ENCODE measurements around the gene LSS. TPM values are rescaled to one million over a fixed set of nuclear protein-coding genes. Genes with fewer than 3 reads are reported as not detected.
"Not testable (repeated sequence)": the region's sequence is repeated elsewhere in the genome, so short reads cannot be mapped to it uniquely, and the experiment has no call there.

Gene LSS
- total RNA-seq, 1 donor from 2014 or later = 19.7 TPM

- peaks cover 78% of the 10 kb centered on the region for H3K36me3 Mint-ChIP-seq (ENCODE audit: low read depth)
- H3K4me3 Mint-ChIP-seq = no peak overlapping the region
- H3K27ac Mint-ChIP-seq = peak overlapping the region; percentile 38
- H3K9me3 Mint-ChIP-seq = peaks cover 8% of the 10 kb centered on the region
- H3K27me3 Mint-ChIP-seq = no peaks in the 10 kb centered on the region
- H3K4me1 Mint-ChIP-seq = peaks cover 40% of the 10 kb centered on the region
- DNase-seq = no peak
- intact Hi-C loops (cut with micrococcal nuclease) = no loop called here
Observed at GRCh38 chr21:46234436-46234950, 5.9 kb upstream of the LSS start.

DNA sequence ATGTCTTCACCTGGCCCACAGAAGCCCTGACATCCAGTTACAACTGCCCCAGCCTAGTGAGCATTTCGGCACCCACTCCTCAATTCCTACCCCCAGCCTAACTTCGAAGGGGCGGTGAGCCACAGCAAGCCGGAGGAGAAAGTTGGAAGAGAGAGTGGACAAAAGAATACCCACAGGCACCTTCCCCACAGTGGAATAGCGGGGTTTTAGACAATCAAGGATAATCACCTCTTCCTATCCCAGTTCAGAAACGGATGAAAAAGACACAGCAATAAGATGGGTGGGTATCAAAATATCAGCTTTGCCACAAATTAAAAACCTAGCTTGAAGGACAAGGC lies 1.3 kb upstream of the LSS start:
- Mint-ChIP-seq H3K27ac (peak overlapping the region; percentile 80), H3K4me1 (peaks cover 65% of the 10 kb centered on the region), H3K4me3 (peak overlapping the region; percentile 94), H3K36me3 (ENCODE audit: low read depth) (peaks cover 53% of the 10 kb centered on the region), H3K27me3 (no peaks in the 10 kb centered on the region), H3K9me3 (peaks cover 8% of the 10 kb centered on the region)
- intact Hi-C loops (cut with micrococcal nuclease) = loop anchor here (2.0 to 5.0 kb wide), 3 partner anchors 23 to 258 kb away; no protein-coding TSS in a partner anchor
- no peak for DNase-seq

- Mint-ChIP-seq H3K27me3 (no peaks in the 10 kb centered on the region), H3K4me1 (peaks cover 60% of the 10 kb centered on the region), H3K9me3 (peaks cover 8% of the 10 kb centered on the region), H3K36me3 (ENCODE audit: low read depth) (peaks cover 47% of the 10 kb centered on the region), H3K4me3 (peak overlapping the region; percentile 94), H3K27ac (peak overlapping the region; percentile 100)
- intact Hi-C loops (cut with micrococcal nuclease) = loop anchor here (2.0 to 5.0 kb wide), 3 partner anchors 23 to 257 kb away; no protein-coding TSS in a partner anchor
- no peak for DNase-seq
Observed at GRCh38 chr21:46229133-46229922, 754 bp upstream of the LSS start.

DNA sequence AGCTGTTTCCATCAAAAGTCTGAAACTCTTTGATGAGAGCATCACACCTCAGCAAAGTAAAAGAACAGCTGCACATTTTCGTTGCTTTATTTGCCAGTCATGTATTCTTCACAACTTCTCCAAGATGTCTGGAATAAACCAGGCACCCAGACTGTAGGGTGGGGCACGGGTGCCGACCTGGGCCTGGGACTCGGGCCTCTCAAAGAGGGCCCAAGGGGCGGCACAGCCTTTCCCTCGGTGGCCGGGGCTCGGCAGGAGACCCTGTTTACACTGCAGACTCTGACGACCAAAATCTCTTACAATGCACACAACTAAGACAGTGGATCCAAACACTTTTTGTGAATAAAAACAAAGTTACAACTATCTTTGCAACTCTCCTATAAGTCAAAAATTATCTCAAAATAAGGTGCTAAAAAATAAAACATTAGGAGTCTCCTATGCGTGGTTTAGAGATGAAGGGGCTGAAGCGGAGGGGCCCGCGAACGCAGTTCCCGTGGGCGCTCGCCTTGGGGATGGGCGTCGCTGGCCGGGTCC lies 696 bp downstream of the LSS start:
- H3K36me3 Mint-ChIP-seq (ENCODE audit: low read depth) = peaks cover 35% of the 10 kb centered on the region
- peak overlapping the region; percentile 94 for H3K4me3 Mint-ChIP-seq
- DNase-seq = peak; percentile 69
- H3K27me3 Mint-ChIP-seq = no peaks in the 10 kb centered on the region
- H3K27ac Mint-ChIP-seq = peak overlapping the region; percentile 56
- intact Hi-C loops (cut with micrococcal nuclease) = loop anchor here (1.0 to 5.0 kb wide), 4 partner anchors 25 to 256 kb away; partner anchors contain the start of gene PCNT
- H3K9me3 Mint-ChIP-seq = peaks cover 8% of the 10 kb centered on the region
- H3K4me1 Mint-ChIP-seq = peaks cover 50% of the 10 kb centered on the region

DNA sequence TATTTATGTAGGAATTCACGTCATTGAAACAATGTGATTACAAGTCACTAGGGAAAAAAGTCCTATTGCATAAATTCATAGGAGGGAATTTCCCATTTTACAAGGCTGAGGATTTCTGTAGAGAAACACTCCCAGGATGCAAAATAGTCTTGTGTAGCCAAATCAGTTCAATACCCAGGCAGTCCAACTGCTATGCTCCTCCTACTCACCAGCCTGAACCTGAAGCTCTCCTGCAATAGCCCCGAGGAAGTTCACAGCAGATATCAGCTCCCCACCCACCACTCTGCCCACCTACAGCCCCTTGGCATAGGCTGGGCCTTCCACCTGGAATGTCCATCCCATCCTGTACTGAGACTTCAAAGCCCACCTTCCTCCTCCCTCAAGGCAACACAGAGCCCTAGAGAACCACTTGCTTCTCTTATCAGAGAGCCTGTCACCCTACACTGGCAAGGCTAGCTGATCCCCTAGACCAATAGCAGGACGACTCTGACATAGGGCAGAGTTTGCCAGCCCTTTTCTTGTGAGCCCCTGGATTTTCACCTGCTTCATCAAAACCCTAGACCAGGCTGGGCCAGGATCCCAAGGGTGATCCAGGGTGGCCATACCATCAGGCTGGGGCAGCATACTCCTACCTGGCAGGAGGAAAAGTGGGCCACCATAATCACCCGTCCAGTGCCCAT lies 1.5 kb downstream of the LSS start:
- intact Hi-C loops (cut with micrococcal nuclease) = loop anchor here (5.0 kb wide), 2 partner anchors 85 to 255 kb away; no protein-coding TSS in a partner anchor
- Mint-ChIP-seq H3K27me3 (no peaks in the 10 kb centered on the region), H3K27ac (peak overlapping the region; percentile 56), H3K4me3 (peak overlapping the region; percentile 94), H3K9me3 (peaks cover 8% of the 10 kb centered on the region), H3K36me3 (ENCODE audit: low read depth) (peaks cover 29% of the 10 kb centered on the region), H3K4me1 (peaks cover 50% of the 10 kb centered on the region)
- peak; percentile 64 for DNase-seq

DNA sequence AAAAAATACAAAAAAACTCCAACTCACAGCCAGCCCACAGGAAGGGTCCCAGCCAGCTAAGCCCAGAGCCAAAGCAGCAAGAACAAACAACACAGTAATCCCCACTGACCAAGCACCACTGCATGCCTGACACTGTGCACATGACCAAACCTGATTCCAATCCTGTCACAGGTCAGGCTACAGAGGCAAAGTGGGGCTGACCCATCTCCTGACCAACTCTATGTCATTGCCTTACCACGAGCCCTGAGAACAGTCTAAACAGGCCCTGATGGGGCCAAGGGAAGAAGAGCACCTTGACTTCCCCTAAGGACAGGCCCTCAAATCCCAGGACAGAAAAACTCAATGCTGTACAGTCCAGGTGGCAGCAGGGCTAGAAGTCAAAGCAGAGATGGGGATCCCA lies 2.4 kb downstream of the LSS start:
- no peak for DNase-seq
- Mint-ChIP-seq H3K9me3 (peaks cover 1% of the 10 kb centered on the region), H3K36me3 (ENCODE audit: low read depth) (peaks cover 23% of the 10 kb centered on the region), H3K27ac (peak overlapping the region; percentile 22), H3K4me3 (no peak overlapping the region), H3K4me1 (peaks cover 42% of the 10 kb centered on the region), H3K27me3 (no peaks in the 10 kb centered on the region)
- intact Hi-C loops (cut with micrococcal nuclease) = loop anchor here (5.0 kb wide), 2 partner anchors 84 to 254 kb away; no protein-coding TSS in a partner anchor

DNA sequence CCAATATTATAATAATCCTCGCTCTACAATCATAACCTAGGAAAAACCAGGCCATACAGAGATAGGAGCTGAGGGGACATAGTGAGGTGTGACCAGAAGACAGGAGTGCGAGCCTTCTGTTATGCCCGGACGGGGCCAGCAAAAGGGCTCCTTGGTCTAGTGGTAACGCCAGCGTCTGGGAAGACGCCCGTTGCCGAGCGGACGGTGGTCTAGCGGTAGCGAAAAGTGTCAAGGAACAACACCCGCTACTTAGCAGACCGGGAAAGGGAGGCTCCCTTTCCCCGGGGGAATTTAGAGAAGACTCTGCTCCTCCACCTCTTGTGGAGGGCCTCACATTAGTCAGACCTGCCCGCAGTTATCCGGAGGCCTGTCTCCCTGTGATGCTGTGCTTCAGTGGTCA lies 4.9 kb downstream of the LSS start:
- Mint-ChIP-seq H3K36me3 (ENCODE audit: low read depth) (peaks cover 14% of the 10 kb centered on the region), H3K4me1 (peaks cover 25% of the 10 kb centered on the region)
- DNase-seq; intact Hi-C loops (cut with micrococcal nuclease); H3K27me3 Mint-ChIP-seq; H3K27ac Mint-ChIP-seq; H3K9me3 Mint-ChIP-seq; H3K4me3 Mint-ChIP-seq: not testable (repeated sequence)

DNA sequence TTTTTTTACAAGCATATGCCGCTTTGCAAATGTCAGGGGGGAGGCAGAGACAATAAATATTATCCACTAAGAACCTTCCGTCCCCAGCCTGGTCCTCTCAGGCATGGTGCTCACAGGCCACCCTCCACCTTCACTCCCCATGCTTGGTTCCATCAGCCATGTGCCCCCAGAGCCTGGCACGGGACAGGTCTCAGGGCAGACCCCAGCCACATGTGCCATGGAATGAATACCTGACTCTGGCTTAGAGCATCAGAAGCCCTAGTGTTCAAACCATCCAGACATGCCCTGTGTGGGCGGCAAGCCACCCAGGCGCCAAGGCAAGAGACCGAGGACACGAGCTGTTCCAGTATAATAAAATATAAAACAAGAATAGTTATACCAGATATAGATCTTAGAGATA lies 5.4 kb downstream of the LSS start:
- no peaks in the 10 kb centered on the region for H3K9me3 Mint-ChIP-seq
- no peak overlapping the region for H3K27ac Mint-ChIP-seq
- peaks cover 25% of the 10 kb centered on the region for H3K4me1 Mint-ChIP-seq
- intact Hi-C loops (cut with micrococcal nuclease) = no loop called here
- H3K27me3 Mint-ChIP-seq = no peaks in the 10 kb centered on the region
- DNase-seq = no peak
- peaks cover 14% of the 10 kb centered on the region for H3K36me3 Mint-ChIP-seq (ENCODE audit: low read depth)
- H3K4me3 Mint-ChIP-seq = no peak overlapping the region

- H3K27me3 Mint-ChIP-seq = no peaks in the 10 kb centered on the region
- intact Hi-C loops (cut with micrococcal nuclease) = no loop called here
- peaks cover 20% of the 10 kb centered on the region for H3K4me1 Mint-ChIP-seq
- peaks cover 14% of the 10 kb centered on the region for H3K36me3 Mint-ChIP-seq (ENCODE audit: low read depth)
- no peak overlapping the region for H3K4me3 Mint-ChIP-seq
- DNase-seq = no peak
- no peak overlapping the region for H3K27ac Mint-ChIP-seq
- H3K9me3 Mint-ChIP-seq = no peaks in the 10 kb centered on the region
Observed at GRCh38 chr21:46222436-46223116, 6.0 kb downstream of the LSS start.

GRCh38 chr21:46221664-46222435 lies 6.7 kb downstream of the LSS start:
- Mint-ChIP-seq H3K27me3 (no peaks in the 10 kb centered on the region), H3K27ac (no peak overlapping the region), H3K9me3 (no peaks in the 10 kb centered on the region), H3K36me3 (ENCODE audit: low read depth) (peaks cover 14% of the 10 kb centered on the region), H3K4me1 (peaks cover 13% of the 10 kb centered on the region), H3K4me3 (no peak overlapping the region)
- no peak for DNase-seq
- intact Hi-C loops (cut with micrococcal nuclease) = no loop called here

- Mint-ChIP-seq H3K27me3 (no peaks in the 10 kb centered on the region), H3K27ac (no peak overlapping the region), H3K4me1 (peaks cover 7% of the 10 kb centered on the region), H3K4me3 (no peak overlapping the region), H3K9me3 (no peaks in the 10 kb centered on the region), H3K36me3 (ENCODE audit: low read depth) (peaks cover 15% of the 10 kb centered on the region)
- intact Hi-C loops (cut with micrococcal nuclease) = no loop called here
- no peak for DNase-seq
Observed at GRCh38 chr21:46220847-46221246, 7.7 kb downstream of the LSS start.

DNA sequence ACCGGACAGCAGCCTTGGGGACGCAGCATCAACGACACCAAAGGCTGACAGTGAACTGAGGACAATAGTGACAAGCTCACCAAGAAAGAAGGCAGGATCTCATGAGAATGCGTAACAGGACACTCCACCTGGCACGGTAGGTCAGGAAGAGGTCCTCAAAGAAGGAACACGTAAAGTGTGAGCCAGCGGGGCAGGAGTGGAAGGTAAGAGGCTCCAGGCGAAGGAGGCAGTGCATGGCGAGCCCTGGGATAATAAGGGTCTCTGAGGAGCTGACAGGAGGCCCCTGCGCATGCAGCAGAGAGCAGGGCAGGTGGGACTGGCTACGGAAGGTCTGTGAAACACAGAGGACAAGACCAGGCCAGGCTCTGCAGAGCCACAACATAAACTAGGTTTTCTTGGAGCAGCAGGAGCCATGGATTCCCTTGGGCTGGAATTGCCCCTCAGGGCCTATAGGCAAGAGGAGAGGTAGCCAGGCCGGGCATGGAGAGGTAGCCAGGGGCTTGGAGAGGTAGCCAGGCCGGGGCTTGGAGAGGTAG lies 8.2 kb downstream of the LSS start:
- H3K27me3 Mint-ChIP-seq = no peaks in the 10 kb centered on the region
- intact Hi-C loops (cut with micrococcal nuclease) = no loop called here
- no peak overlapping the region for H3K27ac Mint-ChIP-seq
- no peak for DNase-seq
- H3K4me3 Mint-ChIP-seq = no peak overlapping the region
- no peaks in the 10 kb centered on the region for H3K9me3 Mint-ChIP-seq
- H3K36me3 Mint-ChIP-seq (ENCODE audit: low read depth) = peaks cover 12% of the 10 kb centered on the region
- H3K4me1 Mint-ChIP-seq = peaks cover 2% of the 10 kb centered on the region
